Heart left ventricle (tissue), 16 donors: Measurements from ENCODE around the gene CLCN4. TPM values are rescaled to one million over a fixed set of nuclear protein-coding genes. Genes with fewer than 3 reads are reported as not detected.

ENCODE experiments used
- ATAC-seq, 4 donors: fragments of 200-7000 bp; cut with Tn5 transposase; one replicate each; pipeline ENCODE4 v1.9.1; 2020 to 2022; ENCODE audit warnings: moderate library complexity in 4 of 4, mild to moderate bottlenecking in 3 of 4, moderate number of reproducible peaks in 1 of 4
- DNase-seq, 5 donors: peaks; one replicate each; pipeline ENCODE4 v3.0.0-alpha.2; 2020
- H3K27ac ChIP-seq, 12 donors: fragments of 200-600 bp; sonication (generic) in 4 of 12; one replicate each; pipeline versions ENCODE4 v1.5.0 to v1.8.0; 2016 to 2022; ENCODE audit warnings: mild to moderate bottlenecking in 2 of 12
- H3K27me3 ChIP-seq, 9 donors: fragments of 200-600 bp; sonication (generic) in 2 of 9; one replicate each; pipeline versions ENCODE4 v1.5.1 to v1.8.0; 2016 to 2022; ENCODE audit warnings: mild to moderate bottlenecking in 3 of 9
- H3K36me3 ChIP-seq, 9 donors: fragments of 200-600 bp; sonication (generic) in 2 of 9; one replicate each; pipeline versions ENCODE4 v1.5.0 to v1.8.0; 2018 to 2022; ENCODE audit warnings: mild to moderate bottlenecking in 2 of 9
- H3K4me1 ChIP-seq, 12 donors: fragments of 200-600 bp; sonication (generic) in 4 of 12; one replicate each; pipeline versions ENCODE4 v1.5.0 to v1.8.0; 2016 to 2022; ENCODE audit warnings: mild to moderate bottlenecking in 3 of 12
- H3K4me3 ChIP-seq, 12 donors: fragments of 200-600 bp; sonication (generic) in 4 of 12; one replicate each; pipeline versions ENCODE4 v1.5.0 to v1.8.0; 2017 to 2022; ENCODE audit warnings: mild to moderate bottlenecking in 9 of 12, moderate library complexity in 4 of 12
- H3K9me3 ChIP-seq, 12 donors: fragments of 200-600 bp; sonication (generic) in 4 of 12; one replicate each; pipeline versions ENCODE4 v1.5.0 to v1.8.0; 2016 to 2022; ENCODE audit warnings: mild to moderate bottlenecking in 1 of 12
- POLR2A ChIP-seq, 2 donors: fragments of 450-650 bp; IDR thresholded peaks; one replicate each; pipeline ENCODE4 v1.6.1; 2017; ENCODE audit warnings: antibody characterized with exemption in 2 of 2, mild to moderate bottlenecking in 2 of 2, moderate library complexity in 2 of 2
- WGBS, 4 donors: extraction: QIAGEN DNeasy Blood & Tissue Kit in 2 of 4; methylation state at CpG; one replicate each; pipeline versions ENCODE4 v1.1.5 to v1.1.7; 2013 to 2018; 5-methylcytosine and 5-hydroxymethylcytosine counted together
- intact Hi-C, 10 donors: fragments of 100-400 bp; cut with DNase I; formaldehyde crosslinking; loops; one replicate each; pipeline versions ENCODE4 v1.11.1 to v1.14.2; 2022
- polyA plus RNA-seq, 2 donors: library from polyadenylated mRNA; stranded (reverse); fragments of 200-250 nt; gene quantifications; one replicate each; pipeline ENCODE4 v1.2.3, GENCODE V29; 2013
- total RNA-seq, 9 donors: library from RNA; depleted of rRNA in 2 of 9; stranded (reverse); fragments of >200 nt in 2 of 9; fragmentation: NEBNext Ultra II Directional in 3 of 9; extraction: Animal tissue kit (Norgen Biotek cat#: 25700) in 3 of 9; gene quantifications; one replicate each; pipeline versions ENCODE4 v1.1.0 to v1.2.4, GENCODE V29; 2016 to 2023
- TF ChIP-seq, protein P1 (sequence below), 12 donors: fragments of 200-600 bp; sonication (generic) in 4 of 12; IDR thresholded peaks; one replicate each; pipeline versions ENCODE4 v1.5.0 to v1.8.0; 2018 to 2022; ENCODE audit warnings: antibody characterized with exemption in 12 of 12, mild to moderate bottlenecking in 5 of 12
- donor health status: ischemic (EF 13 %, LVEDD 7.1; RV severe dilation, severe dysfunction).
- donor health status: healthy with polysubstance abuse.
- donor health status: DM: no; HTN: yes; CAD: no.
- donor health status: DM: no; HTN: no; CAD: no.
- donor health status: ischemic (EF 25% LVEDD 6.9; RV normal size, moderate dysfunction).
- donor health status: ischemic (EF 25% LVEDD 5.7; RV mildly dilated, moderate dysfunction).
- donor health status: healthy.
- donor health status: DM: yes; HTN: yes; CAD: no.
- donor health status: ischemic (EF 35%, LVEDD 5.7; RV mildly dilated, moderate dysfunction).
- donor health status: nonischemic (EF 11% LVEDD 7.7; RV severe dilation, severe dysfunction).
- donor health status: DM: yes; HTN: yes; CAD: no.
- donor health status: PGD.
- donor health status: ischemic (EF 29% LVEDD 5.4; RV normal size, mild dysfunction).
- donor health status: nonischemic (EF 23%, LVEDD 6.1; RV moderate dilation, normal function).

CLCN4 gene
- total and polyA plus RNA-seq, 11 donors, result 6.4 to 39.0 (median 29.2) TPM

DNA sequence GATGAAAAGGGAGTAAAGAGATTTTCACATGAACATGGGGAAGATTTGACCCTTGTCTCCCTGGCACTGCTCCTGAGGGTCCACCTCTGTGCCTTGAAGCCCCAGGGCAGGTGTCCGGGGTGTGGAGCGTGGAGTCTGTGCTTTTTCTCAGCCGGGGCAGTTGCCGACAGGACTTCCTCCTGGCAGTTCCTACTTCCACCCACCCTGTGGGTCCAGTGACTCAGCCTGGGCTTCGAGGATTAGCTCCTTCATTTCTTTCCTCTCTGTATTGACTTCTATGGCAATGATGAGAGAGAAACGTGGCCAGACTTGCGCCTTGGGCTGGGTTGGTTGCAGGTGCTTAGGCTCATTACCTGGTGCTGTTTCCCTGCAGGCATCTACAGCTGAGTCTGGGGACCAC lies 35.9 kb upstream of the CLCN4 start:
- TF ChIP-seq, protein P1, sequence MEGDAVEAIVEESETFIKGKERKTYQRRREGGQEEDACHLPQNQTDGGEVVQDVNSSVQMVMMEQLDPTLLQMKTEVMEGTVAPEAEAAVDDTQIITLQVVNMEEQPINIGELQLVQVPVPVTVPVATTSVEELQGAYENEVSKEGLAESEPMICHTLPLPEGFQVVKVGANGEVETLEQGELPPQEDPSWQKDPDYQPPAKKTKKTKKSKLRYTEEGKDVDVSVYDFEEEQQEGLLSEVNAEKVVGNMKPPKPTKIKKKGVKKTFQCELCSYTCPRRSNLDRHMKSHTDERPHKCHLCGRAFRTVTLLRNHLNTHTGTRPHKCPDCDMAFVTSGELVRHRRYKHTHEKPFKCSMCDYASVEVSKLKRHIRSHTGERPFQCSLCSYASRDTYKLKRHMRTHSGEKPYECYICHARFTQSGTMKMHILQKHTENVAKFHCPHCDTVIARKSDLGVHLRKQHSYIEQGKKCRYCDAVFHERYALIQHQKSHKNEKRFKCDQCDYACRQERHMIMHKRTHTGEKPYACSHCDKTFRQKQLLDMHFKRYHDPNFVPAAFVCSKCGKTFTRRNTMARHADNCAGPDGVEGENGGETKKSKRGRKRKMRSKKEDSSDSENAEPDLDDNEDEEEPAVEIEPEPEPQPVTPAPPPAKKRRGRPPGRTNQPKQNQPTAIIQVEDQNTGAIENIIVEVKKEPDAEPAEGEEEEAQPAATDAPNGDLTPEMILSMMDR (IDR thresholded peaks at IDR 0.05), result no peak
- no peak for TF ChIP-seq POLR2A (IDR thresholded peaks at IDR 0.05)
- 63 to 68% (median 65%) methylated on average over 7 of the region's 7 CpGs for WGBS, 4 donors
- DNase-seq, result no peak

GRCh38 chrX:10121787-10122186 lies 35.0 kb upstream of the CLCN4 start:
- DNase-seq, result no peak
- H3K27me3 ChIP-seq, result no peaks in the 10 kb centered on the region
- peaks cover 0 to 37% (median 22%) of the 10 kb centered on the region in 9 donors for H3K36me3 ChIP-seq
- 42 to 66% (median 59%) methylated on average over 9 of the region's 9 CpGs for WGBS, 4 donors
- H3K4me1 ChIP-seq, result peaks cover 0 to 32% (median 7%) of the 10 kb centered on the region in 12 donors
- peak in 1 of 4 donors; percentile 42 for ATAC-seq
- no peaks in the 10 kb centered on the region for H3K9me3 ChIP-seq
- intact Hi-C loops, result loop anchor here in 4 of 10 donors (2.0 to 10.0 kb wide), 2 partner anchors 133 to 237 kb away; no protein-coding TSS in a partner anchor
- H3K27ac ChIP-seq, result peak overlapping the region in 1 of 12 donors; percentile 0
- no peak for TF ChIP-seq POLR2A (IDR thresholded peaks at IDR 0.05)
- TF ChIP-seq, protein P1 (IDR thresholded peaks at IDR 0.05), result no peak
- no peak overlapping the region for H3K4me3 ChIP-seq

More for the DNA sequence above, 35.9 kb upstream of the CLCN4 start:
- ATAC-seq, result peak in 1 of 4 donors; percentile 38
- H3K27me3 ChIP-seq, result no peaks in the 10 kb centered on the region
- no peak overlapping the region for H3K4me3 ChIP-seq
- H3K9me3 ChIP-seq, result no peaks in the 10 kb centered on the region
- no peak overlapping the region for H3K27ac ChIP-seq
- peaks cover 0 to 32% (median 7%) of the 10 kb centered on the region in 12 donors for H3K4me1 ChIP-seq
- intact Hi-C loops, result loop anchor here in 4 of 10 donors (2.0 to 10.0 kb wide), 2 partner anchors 132 to 236 kb away; no protein-coding TSS in a partner anchor
- peaks cover 0 to 31% (median 25%) of the 10 kb centered on the region in 9 donors for H3K36me3 ChIP-seq

DNA sequence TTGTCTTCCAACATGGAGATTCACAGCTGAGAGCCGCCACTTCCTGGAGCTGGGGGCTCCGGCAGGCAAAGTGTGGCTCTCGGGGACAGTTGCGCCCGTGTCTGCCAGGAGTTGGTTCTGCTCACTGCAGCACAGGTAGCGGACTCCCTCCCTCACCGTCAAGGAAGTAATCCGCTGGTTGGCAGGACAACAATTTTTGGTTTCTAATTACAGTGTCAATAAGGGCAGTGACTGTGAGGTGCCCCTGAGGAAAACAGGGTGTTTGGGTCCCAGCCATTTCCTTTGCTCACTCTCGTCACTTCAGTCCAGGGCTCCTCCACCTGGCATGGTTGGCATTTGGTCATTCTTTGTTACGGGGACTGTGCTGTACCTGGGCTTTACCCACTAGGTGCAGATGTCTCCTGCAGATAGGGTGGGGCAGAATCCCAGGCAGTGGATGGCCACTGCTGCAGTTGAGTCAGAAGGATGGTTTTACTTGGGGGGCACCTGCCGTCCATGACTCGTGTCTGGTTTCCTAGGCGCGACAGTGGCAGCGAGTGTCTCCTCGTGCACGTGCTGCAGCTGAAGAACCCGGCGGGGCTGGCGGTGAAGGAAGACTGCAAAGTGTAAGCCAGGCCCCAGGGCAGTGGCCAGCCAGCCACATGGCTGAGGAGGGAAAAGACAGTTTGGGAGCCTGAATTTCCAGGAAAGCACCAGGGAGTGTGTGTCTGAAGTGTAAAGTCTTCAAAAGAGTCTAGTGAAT lies 32.1 kb upstream of the CLCN4 start:
- peaks cover 0 to 26% (median 4%) of the 10 kb centered on the region in 12 donors for H3K4me1 ChIP-seq
- peaks cover 0 to 47% (median 20%) of the 10 kb centered on the region in 9 donors for H3K36me3 ChIP-seq
- H3K27ac ChIP-seq, result no peak overlapping the region
- H3K4me3 ChIP-seq, result no peak overlapping the region
- H3K9me3 ChIP-seq, result no peaks in the 10 kb centered on the region
- TF ChIP-seq, protein P1 (IDR thresholded peaks at IDR 0.05), result no peak
- no peak for TF ChIP-seq POLR2A (IDR thresholded peaks at IDR 0.05)
- ATAC-seq (no peak), DNase-seq (no peak)
- no peaks in the 10 kb centered on the region for H3K27me3 ChIP-seq
- intact Hi-C loops, result loop anchor here in 3 of 10 donors (10.0 kb wide), 1 partner anchor 240 kb away; no protein-coding TSS in a partner anchor
- 91 to 94% (median 92%) methylated on average over 19 to 20 of the region's 20 CpGs for WGBS, 4 donors

DNA sequence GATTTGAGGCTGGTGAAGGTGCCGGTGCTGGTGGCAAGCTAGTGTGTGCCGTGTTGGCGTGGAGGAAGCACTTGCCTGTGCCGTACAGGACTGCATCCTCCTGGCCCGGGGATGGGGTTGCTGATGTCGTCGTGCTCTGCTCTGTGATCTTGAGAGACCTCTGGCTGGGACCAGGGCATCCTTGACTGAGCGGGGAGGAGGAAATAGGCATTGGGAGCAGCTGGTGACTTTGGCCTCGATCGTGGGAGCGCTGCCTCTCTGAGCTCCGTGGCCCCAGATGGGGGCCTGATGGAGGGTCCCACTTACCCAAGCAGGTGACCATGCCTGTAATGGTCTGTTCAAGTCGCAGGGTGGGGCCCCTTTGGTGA lies 31.5 kb upstream of the CLCN4 start:
- TF ChIP-seq, protein P1 (IDR thresholded peaks at IDR 0.05), result no peak
- no peak for TF ChIP-seq POLR2A (IDR thresholded peaks at IDR 0.05)
- H3K36me3 ChIP-seq, result peaks cover 0 to 53% (median 26%) of the 10 kb centered on the region in 9 donors
- ATAC-seq (no peak), DNase-seq (no peak)
- intact Hi-C loops, result loop anchor here in 3 of 10 donors (10.0 kb wide), 1 partner anchor 240 kb away; no protein-coding TSS in a partner anchor
- no peaks in the 10 kb centered on the region for H3K27me3 ChIP-seq
- H3K4me1 ChIP-seq, result peaks cover 0 to 23% (median 4%) of the 10 kb centered on the region in 12 donors
- no peak overlapping the region for H3K4me3 ChIP-seq
- H3K27ac ChIP-seq, result no peak overlapping the region
- WGBS, 4 donors, result 70 to 97% (median 83%) methylated on average over 10 to 13 of the region's 13 CpGs
- H3K9me3 ChIP-seq, result no peaks in the 10 kb centered on the region
